Endothelial cell of umbilical vein (primary cell): ENCODE measurements around the gene NRF1. TPM values are rescaled to one million over a fixed set of nuclear protein-coding genes. Genes with fewer than 3 reads are reported as not detected.

Experiments used
- BruUV-seq: library from RNA; stranded (reverse); fragments of 400-500 nt; replicated peaks from 2 replicates; lab custom pipeline; 2021; lab: Mats Ljungman, UMichigan
- CTCF ChIA-PET: fragments of 300-600, 350-600 bp; sonication (Branson Sonifier 250); formaldehyde crosslinking; loops from one replicate; lab custom pipeline; 2021; ENCODE audit warnings: antibody characterized with exemption, inconsistent platforms; lab: Charles Lee
- POLR2A ChIA-PET: fragments of 300-600, 350-600 bp; sonication (Branson Sonifier 250); formaldehyde crosslinking; loops from one replicate; lab custom pipeline; 2021; ENCODE audit warnings: antibody characterized with exemption, inconsistent platforms; lab: Charles Lee
- DNase-seq: peaks from one replicate; pipeline ENCODE4 v3.0.0-alpha.2; 2011; ENCODE audit warnings: low read depth, low spot score
- FAIRE-seq: peaks from 2 replicates; lab custom pipeline; 2011; peaks lifted over from hg19 to GRCh38; lab: Jason Lieb, UNC
- H2AFZ ChIP-seq: 2 replicates; pipeline ENCODE4 v1.6.0; 2012; ENCODE audit warnings: low read depth, low read length, control low read depth, inconsistent platforms
- H3K27ac ChIP-seq: 2 replicates; pipeline ENCODE4 v1.5.1; 2011; ENCODE audit warnings: low read depth, mild to moderate bottlenecking, control low read depth, low read length, moderate library complexity; ENCODE audit not compliant: insufficient read depth
- H3K27me3 ChIP-seq, 2 experiments: 2 replicates each; pipeline versions ENCODE4 v1.6.0 to v1.6.1; 2011; ENCODE audit warnings: low read length in 2 of 2, mixed read lengths in 1 of 2; ENCODE audit not compliant: control insufficient read depth in 2 of 2, insufficient read depth in 2 of 2
- H3K36me3 ChIP-seq, 2 experiments: 2 replicates in 1 of 2; 3 replicates in 1 of 2; pipeline ENCODE4 v1.5.1; 2011; ENCODE audit warnings: low read length in 2 of 2, mild to moderate bottlenecking in 1 of 2, moderate library complexity in 1 of 2; ENCODE audit not compliant: control insufficient read depth in 2 of 2, insufficient read depth in 2 of 2; ENCODE audit errors: extremely low read depth in 1 of 2
- H3K4me1 ChIP-seq: 3 replicates; pipeline ENCODE4 v1.5.1; 2011; ENCODE audit warnings: mild to moderate bottlenecking, low read length; ENCODE audit not compliant: control insufficient read depth, insufficient read depth; ENCODE audit errors: extremely low read depth
- H3K4me2 ChIP-seq: 2 replicates; pipeline ENCODE4 v1.6.1; 2011; ENCODE audit warnings: low read length, control low read depth, mixed read lengths; ENCODE audit not compliant: insufficient read depth
- H3K4me3 ChIP-seq, 3 experiments: fragments of 200-600 bp in 1 of 3; sonication (generic), shearing (Covaris generic) in 1 of 3; replicated peaks in 1 of 3; 2 replicates each; pipeline ENCODE4 v1.5.1; 2011 to 2016; ENCODE audit warnings: control low read depth in 3 of 3, low read length in 3 of 3, mild to moderate bottlenecking in 2 of 3, inconsistent platforms in 1 of 3, low read depth in 1 of 3, moderate library complexity in 1 of 3; ENCODE audit not compliant: insufficient read depth in 1 of 3
- H3K79me2 ChIP-seq: 2 replicates; pipeline ENCODE4 v1.6.0; 2012; ENCODE audit warnings: low read length, inconsistent platforms; ENCODE audit not compliant: control insufficient read depth, insufficient read depth
- H3K9ac ChIP-seq: replicated peaks from 2 replicates; pipeline ENCODE3; 2011; ENCODE audit warnings: low read length, control low read depth; ENCODE audit not compliant: insufficient read depth; ENCODE audit errors: extremely low read depth
- H3K9me1 ChIP-seq: replicated peaks from 3 replicates; pipeline ENCODE4 v1.6.0; 2011; ENCODE audit warnings: mild to moderate bottlenecking, low read length; ENCODE audit not compliant: control insufficient read depth, insufficient read depth; ENCODE audit errors: extremely low read depth
- H3K9me3 ChIP-seq: replicated peaks from 2 replicates; pipeline ENCODE4 v1.5.1; 2012; ENCODE audit warnings: low read length, inconsistent platforms; ENCODE audit not compliant: control insufficient read depth, insufficient read depth
- H4K20me1 ChIP-seq: replicated peaks from 2 replicates; pipeline ENCODE3; 2011; ENCODE audit warnings: mild to moderate bottlenecking, low read length; ENCODE audit not compliant: control insufficient read depth, insufficient read depth; ENCODE audit errors: extremely low read depth
- CTCF ChIP-seq, 2 donors: IDR thresholded peaks; 1 replicate in 1 of 2; 2 replicates in 1 of 2; pipeline ENCODE4 v1.5.1; 2011; ENCODE audit warnings: low read length in 2 of 2, mild to moderate bottlenecking in 2 of 2, moderate library complexity in 2 of 2, control low read depth in 1 of 2, inconsistent platforms in 1 of 2, low read depth in 1 of 2; ENCODE audit not compliant: insufficient read depth in 1 of 2; ENCODE audit errors: extremely low read depth in 1 of 2
- EZH2 ChIP-seq: IDR thresholded peaks from 2 replicates; pipeline ENCODE4 v1.6.1; 2012; ENCODE audit warnings: borderline replicate concordance, low read depth, mild to moderate bottlenecking, moderate library complexity, low read length, inconsistent platforms; ENCODE audit not compliant: severe bottlenecking
- FOS ChIP-seq: IDR thresholded peaks from 2 replicates; pipeline ENCODE4 v1.6.1; 2011; ENCODE audit warnings: mild to moderate bottlenecking, low read length, moderate library complexity, borderline replicate concordance; ENCODE audit not compliant: insufficient read depth
- GATA2 ChIP-seq: IDR thresholded peaks from 2 replicates; pipeline ENCODE4 v1.7.0; 2011; ENCODE audit warnings: low read depth, mild to moderate bottlenecking, moderate library complexity, mixed read lengths, low read length; ENCODE audit not compliant: insufficient read length, insufficient read depth
- JUN ChIP-seq: IDR thresholded peaks from 2 replicates; pipeline ENCODE4 v1.6.1; 2011; ENCODE audit warnings: borderline replicate concordance, low read depth; ENCODE audit not compliant: insufficient read length, insufficient read depth
- MYC ChIP-seq: IDR thresholded peaks from one replicate; pipeline ENCODE4 v1.6.1; 2011; ENCODE audit warnings: mild to moderate bottlenecking, low read depth, low read length
- POLR2A ChIP-seq: IDR thresholded peaks from 2 replicates; pipeline ENCODE4 v1.6.1; 2012; ENCODE audit warnings: low read depth, mild to moderate bottlenecking, control low read depth, low read length
- POLR2AphosphoS5 ChIP-seq: IDR thresholded peaks from 2 replicates; pipeline ENCODE4 v1.6.1; 2012; ENCODE audit warnings: low read depth, mild to moderate bottlenecking, control low read depth, low read length, moderate library complexity; ENCODE audit not compliant: insufficient read depth
- dilution Hi-C: fragments of 300-500 bp; cut with MboI; formaldehyde crosslinking; loops from one replicate; pipeline ENCODE4 v1.15.0; 2019; ENCODE audit warnings: low sequenced_read_pairs; ENCODE audit not compliant: extremely low pct_ligation_motif_present
- intact Hi-C: fragments of 100-400 bp; cut with micrococcal nuclease; formaldehyde crosslinking; loops from one replicate; pipeline ENCODE4 v1.10.0; 2022
- polyA plus RNA-seq, 4 experiments: library from polyadenylated mRNA; depleted of rRNA in 3 of 4; stranded (reverse) in 3 of 4; unstranded in 1 of 4; fragments of >200 nt; gene quantifications; 2 replicates each; pipeline versions ENCODE4 v1.2.1 to v1.2.3, GENCODE V29; 2011 to 2012; ENCODE audit warnings: missing spikeins in 1 of 4
- total RNA-seq: library from RNA; stranded (reverse); gene quantifications from 2 replicates; pipeline ENCODE4 v1.2.3, GENCODE V29; 2021
- TF ChIP-seq, protein P1 (sequence below): IDR thresholded peaks from 2 replicates; pipeline ENCODE4 v1.6.1; 2011; ENCODE audit not compliant: insufficient read depth, insufficient read length

The NRF1 gene
- total and polyA plus RNA-seq, 2 donors (not counting 3 experiments of a cell fraction or from before 2014, with no cell fraction given), result 14.6 to 20.3 TPM

DNA sequence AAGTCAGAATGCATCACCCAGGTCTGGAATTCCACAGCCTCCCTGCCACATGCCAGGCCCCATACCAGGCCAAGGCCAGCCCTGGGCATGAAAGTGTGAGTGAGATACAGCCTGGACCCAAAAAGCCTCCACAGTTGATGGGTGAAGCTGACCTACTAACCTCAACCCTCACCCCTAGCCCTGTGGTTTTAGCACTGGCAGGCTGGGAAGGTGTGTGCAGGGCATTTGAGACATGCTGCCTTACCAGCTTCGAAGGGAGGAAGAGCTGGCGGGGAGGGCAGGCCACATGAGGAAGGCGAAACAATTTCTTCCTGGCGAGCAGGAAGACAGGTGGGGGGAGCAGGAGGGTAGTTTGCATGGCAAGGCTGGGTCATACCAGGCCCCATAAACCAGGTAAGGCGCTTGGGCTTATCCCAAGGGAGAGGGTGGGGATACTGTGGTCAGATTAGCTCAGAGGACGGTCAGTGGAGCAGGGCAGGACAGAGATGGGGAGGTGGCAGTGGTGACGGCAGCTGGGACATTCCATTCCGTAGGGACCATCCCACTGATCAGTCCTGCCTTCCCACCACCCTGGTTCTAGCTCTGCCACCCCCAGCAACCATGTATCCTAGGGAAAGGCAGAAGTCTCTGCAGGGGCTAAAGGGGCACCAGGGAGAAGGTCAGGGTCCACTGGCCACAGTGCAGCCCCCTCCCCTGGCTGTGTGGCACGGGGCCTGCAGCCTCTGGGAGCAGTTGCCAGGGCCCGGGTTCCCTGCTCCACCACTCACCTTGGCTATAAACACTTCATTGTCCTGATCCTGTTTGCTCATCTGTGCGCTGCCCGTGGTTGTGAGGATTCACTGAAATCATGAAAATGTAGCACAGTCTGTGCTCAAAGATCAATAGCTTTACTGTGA, 155.8 kb downstream of the NRF1 start:
- POLR2A ChIA-PET, result no interaction called here
- H3K9me3 ChIP-seq, result no peaks in the 10 kb centered on the region
- no peak overlapping the region for H3K4me2 ChIP-seq
- no peak overlapping the region for H2AFZ ChIP-seq
- TF ChIP-seq CTCF (IDR thresholded peaks at IDR 0.05; ENCODE audit: extremely low read depth in 1 of 2, insufficient read depth in 1 of 2, low read depth in 1 of 2, low read length in 2 of 2), result no peak
- TF ChIP-seq EZH2, result no peak
- no peak for TF ChIP-seq FOS
- TF ChIP-seq, protein P1, sequence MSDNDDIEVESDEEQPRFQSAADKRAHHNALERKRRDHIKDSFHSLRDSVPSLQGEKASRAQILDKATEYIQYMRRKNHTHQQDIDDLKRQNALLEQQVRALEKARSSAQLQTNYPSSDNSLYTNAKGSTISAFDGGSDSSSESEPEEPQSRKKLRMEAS, result no peak
- TF ChIP-seq POLR2AphosphoS5, result no peak
- no peak for TF ChIP-seq POLR2A
- no peak for TF ChIP-seq GATA2
- TF ChIP-seq JUN, result no peak
- no peak for TF ChIP-seq MYC
- dilution Hi-C loops (no loop called here), intact Hi-C loops (no loop called here)
- H3K27me3 ChIP-seq, result peaks cover 0 to 2% of the 10 kb centered on the region in 2 experiments
- DNase-seq (no peak), FAIRE-seq (no peak)
- no peaks in the 10 kb centered on the region for H3K36me3 ChIP-seq
- no TSS peak for BruUV-seq
- no peaks in the 10 kb centered on the region for H3K4me1 ChIP-seq
- CTCF ChIA-PET, result interaction anchor here (1.2 kb wide), 1 partner anchor 13 kb away, joined by 3 read pairs; no protein-coding TSS in a partner anchor
- H4K20me1 ChIP-seq, result no peaks in the 10 kb centered on the region
- H3K9me1 ChIP-seq, result no peaks in the 10 kb centered on the region
- H3K79me2 ChIP-seq, result no peaks in the 10 kb centered on the region
- H3K9ac ChIP-seq, result no peak overlapping the region
- H3K4me3 ChIP-seq, result no peak overlapping the region
- H3K27ac ChIP-seq, result no peak overlapping the region
